GM12878 (cell line): ENCODE measurements around the gene PYGO2.

Source experiments
- BHLHE40 ChIP-seq, 2 experiments: fragments of 450-650 bp in 1 of 2; IDR thresholded peaks; 2 replicates each; pipeline ENCODE4 v1.6.1; 2011 to 2017; ENCODE audit warnings: low read depth in 2 of 2, borderline replicate concordance in 1 of 2, improper control_type of control experiment in 1 of 2, low read length in 1 of 2, mild to moderate bottlenecking in 1 of 2
- POLR2A ChIP-seq: IDR thresholded peaks from 2 replicates; pipeline ENCODE4 v1.6.1; 2011; ENCODE audit warnings: low read depth, mild to moderate bottlenecking, low read length
- TAF1 ChIP-seq: IDR thresholded peaks from 2 replicates; pipeline ENCODE4 v1.6.1; 2011; ENCODE audit warnings: mild to moderate bottlenecking, low read depth, low read length, borderline replicate concordance
- ZSCAN29 ChIP-seq: fragments of 450-650 bp; IDR thresholded peaks from 2 replicates; pipeline ENCODE4 v1.6.1; 2017; ENCODE audit warnings: mild to moderate bottlenecking, moderate library complexity
- TF ChIP-seq, protein P1 (sequence below), 3 experiments: IDR thresholded peaks in 2 of 3; conservative IDR thresholded peaks in 1 of 3; 2 replicates each; pipeline ENCODE4 v1.5.1; 2011; ENCODE audit warnings: low read depth in 3 of 3, low read length in 3 of 3, mild to moderate bottlenecking in 3 of 3, control low read depth in 2 of 3, moderate library complexity in 2 of 3, inconsistent platforms in 1 of 3, mixed read lengths in 1 of 3; ENCODE audit not compliant: control insufficient read depth in 2 of 3, insufficient read depth in 1 of 3; ENCODE audit errors: extremely low read depth in 1 of 3
- TF ChIP-seq, protein P2 (sequence below): IDR thresholded peaks from 2 replicates; pipeline ENCODE4 v1.6.1; 2012; ENCODE audit warnings: mild to moderate bottlenecking, low read depth, low read length

DNA sequence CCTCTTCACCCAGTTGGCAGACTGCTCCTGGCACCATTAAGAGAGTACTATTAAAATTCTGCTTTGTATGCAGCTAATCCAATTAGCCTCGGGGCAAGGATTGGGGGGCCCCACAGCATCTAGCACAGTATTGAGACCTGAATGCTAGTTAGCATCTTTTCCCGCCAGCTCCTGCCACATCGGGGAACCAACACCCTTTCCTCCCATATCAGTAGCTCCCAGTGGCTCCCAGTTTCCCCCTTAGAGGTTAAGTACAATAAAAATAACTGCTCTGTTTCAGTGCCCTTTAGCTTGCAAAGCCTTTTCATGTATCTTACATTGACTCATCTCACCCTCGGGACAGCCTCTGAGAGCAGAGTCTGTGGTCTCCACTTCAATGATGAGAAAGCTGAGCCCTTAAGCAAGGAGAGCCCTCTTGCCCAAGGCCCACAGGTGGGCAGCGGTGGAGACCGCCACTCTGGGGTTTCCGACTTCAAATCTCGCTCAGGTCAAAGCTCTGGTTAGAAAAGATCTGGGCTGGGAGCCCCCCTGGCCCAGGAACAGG, 20.9 kb downstream of the PYGO2 start:
- TF ChIP-seq POLR2A (no peak), TAF1 (0 out of 2 replicates have a peak, but pooled peaks have one; percentile 1), BHLHE40 (IDR thresholded peaks at IDR 0.05; ENCODE audit: borderline replicate concordance in 1 of 2, low read depth in 2 of 2, low read length in 1 of 2) (no peak), ZSCAN29 (no peak)
- TF ChIP-seq, protein P1, sequence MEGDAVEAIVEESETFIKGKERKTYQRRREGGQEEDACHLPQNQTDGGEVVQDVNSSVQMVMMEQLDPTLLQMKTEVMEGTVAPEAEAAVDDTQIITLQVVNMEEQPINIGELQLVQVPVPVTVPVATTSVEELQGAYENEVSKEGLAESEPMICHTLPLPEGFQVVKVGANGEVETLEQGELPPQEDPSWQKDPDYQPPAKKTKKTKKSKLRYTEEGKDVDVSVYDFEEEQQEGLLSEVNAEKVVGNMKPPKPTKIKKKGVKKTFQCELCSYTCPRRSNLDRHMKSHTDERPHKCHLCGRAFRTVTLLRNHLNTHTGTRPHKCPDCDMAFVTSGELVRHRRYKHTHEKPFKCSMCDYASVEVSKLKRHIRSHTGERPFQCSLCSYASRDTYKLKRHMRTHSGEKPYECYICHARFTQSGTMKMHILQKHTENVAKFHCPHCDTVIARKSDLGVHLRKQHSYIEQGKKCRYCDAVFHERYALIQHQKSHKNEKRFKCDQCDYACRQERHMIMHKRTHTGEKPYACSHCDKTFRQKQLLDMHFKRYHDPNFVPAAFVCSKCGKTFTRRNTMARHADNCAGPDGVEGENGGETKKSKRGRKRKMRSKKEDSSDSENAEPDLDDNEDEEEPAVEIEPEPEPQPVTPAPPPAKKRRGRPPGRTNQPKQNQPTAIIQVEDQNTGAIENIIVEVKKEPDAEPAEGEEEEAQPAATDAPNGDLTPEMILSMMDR (IDR thresholded peaks at IDR 0.05 in 2 of 3, conservative IDR thresholded peaks at IDR 0.05 in 1 of 3; ENCODE audit: control insufficient read depth in 2 of 3, extremely low read depth in 1 of 3, insufficient read depth in 1 of 3, low read depth in 3 of 3, low read length in 3 of 3): no peak
- TF ChIP-seq, protein P2, sequence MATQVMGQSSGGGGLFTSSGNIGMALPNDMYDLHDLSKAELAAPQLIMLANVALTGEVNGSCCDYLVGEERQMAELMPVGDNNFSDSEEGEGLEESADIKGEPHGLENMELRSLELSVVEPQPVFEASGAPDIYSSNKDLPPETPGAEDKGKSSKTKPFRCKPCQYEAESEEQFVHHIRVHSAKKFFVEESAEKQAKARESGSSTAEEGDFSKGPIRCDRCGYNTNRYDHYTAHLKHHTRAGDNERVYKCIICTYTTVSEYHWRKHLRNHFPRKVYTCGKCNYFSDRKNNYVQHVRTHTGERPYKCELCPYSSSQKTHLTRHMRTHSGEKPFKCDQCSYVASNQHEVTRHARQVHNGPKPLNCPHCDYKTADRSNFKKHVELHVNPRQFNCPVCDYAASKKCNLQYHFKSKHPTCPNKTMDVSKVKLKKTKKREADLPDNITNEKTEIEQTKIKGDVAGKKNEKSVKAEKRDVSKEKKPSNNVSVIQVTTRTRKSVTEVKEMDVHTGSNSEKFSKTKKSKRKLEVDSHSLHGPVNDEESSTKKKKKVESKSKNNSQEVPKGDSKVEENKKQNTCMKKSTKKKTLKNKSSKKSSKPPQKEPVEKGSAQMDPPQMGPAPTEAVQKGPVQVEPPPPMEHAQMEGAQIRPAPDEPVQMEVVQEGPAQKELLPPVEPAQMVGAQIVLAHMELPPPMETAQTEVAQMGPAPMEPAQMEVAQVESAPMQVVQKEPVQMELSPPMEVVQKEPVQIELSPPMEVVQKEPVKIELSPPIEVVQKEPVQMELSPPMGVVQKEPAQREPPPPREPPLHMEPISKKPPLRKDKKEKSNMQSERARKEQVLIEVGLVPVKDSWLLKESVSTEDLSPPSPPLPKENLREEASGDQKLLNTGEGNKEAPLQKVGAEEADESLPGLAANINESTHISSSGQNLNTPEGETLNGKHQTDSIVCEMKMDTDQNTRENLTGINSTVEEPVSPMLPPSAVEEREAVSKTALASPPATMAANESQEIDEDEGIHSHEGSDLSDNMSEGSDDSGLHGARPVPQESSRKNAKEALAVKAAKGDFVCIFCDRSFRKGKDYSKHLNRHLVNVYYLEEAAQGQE: no peak
